Midbrain (tissue), 1 donor: ENCODE measurements around the gene IL18BP.

Experiments
- DNase-seq: peaks from one replicate; lab custom pipeline; 2025; lab: John Stamatoyannopoulos, UW

Gene IL18BP

GRCh38 chr11:72045849-72046248, 47.1 kb downstream of the IL18BP start:
- DNase-seq: peak; percentile 27

- peak; percentile 21 for DNase-seq
Observed at GRCh38 chr11:72048766-72049460, 50.2 kb downstream of the IL18BP start.
